Measurements from ENCODE around the gene TFEB. TPM values are rescaled to one million over a fixed set of nuclear protein-coding genes. Genes with fewer than 3 reads are reported as not detected.
A peak's percentile ranks its signal among the peaks of the same experiment; 100 is the strongest.

The TFEB gene
- total RNA-seq, 1 donor from 2014 or later: 40.3 TPM

DNA sequence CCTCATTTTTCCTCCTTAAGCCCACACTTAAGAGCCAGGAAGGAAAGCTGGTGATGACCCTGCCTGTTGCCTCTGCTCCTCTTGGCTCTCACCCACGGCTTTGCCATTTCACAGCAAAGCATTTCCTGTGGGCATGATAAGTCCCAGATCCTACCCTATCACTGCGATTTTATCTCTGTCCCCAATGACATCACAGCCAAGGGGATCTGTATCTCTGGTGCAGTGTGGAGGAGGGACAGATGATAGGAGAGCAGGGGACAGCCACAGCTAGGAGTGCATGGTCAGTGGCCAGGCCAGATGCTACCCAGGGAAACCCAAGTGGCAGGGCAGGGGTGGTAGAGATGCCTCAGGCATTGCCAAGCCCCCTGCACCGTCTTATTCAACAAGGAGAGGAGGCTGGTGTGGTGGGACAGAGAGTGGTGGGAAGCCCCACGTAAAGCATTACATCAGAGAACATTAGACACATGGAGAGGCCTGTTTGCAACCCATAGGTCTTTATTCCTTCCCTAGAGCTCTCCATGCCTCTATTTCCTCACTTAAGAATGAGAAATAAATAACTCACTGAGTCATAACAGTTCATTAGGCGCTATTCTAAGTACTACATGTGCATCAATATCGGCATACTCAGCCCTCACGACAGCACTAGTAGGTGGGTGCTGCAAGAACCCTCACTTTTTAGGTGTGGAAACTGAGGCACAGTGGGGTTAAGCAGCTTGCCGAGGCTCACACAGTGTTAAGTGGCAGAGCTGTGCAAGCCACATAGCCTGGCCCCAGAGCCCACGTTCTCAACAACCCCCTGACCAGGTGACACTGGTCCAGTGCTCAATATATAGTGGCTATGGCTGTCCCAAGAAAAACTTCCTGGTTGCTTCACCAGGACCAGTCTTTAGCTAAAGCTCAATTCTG lies 4.6 kb downstream of the TFEB start:
- H3K9me3 ChIP-seq: no peaks in the 10 kb centered on the region
- H3K4me1 ChIP-seq: peaks cover 50% of the 10 kb centered on the region
- H3K4me3 ChIP-seq: no peak overlapping the region
- DNase-seq (peak; percentile 32), ATAC-seq (no peak)
- no peaks in the 10 kb centered on the region for H3K36me3 ChIP-seq
- no peaks in the 10 kb centered on the region for H3K27me3 ChIP-seq
- TF ChIP-seq, protein P1, sequence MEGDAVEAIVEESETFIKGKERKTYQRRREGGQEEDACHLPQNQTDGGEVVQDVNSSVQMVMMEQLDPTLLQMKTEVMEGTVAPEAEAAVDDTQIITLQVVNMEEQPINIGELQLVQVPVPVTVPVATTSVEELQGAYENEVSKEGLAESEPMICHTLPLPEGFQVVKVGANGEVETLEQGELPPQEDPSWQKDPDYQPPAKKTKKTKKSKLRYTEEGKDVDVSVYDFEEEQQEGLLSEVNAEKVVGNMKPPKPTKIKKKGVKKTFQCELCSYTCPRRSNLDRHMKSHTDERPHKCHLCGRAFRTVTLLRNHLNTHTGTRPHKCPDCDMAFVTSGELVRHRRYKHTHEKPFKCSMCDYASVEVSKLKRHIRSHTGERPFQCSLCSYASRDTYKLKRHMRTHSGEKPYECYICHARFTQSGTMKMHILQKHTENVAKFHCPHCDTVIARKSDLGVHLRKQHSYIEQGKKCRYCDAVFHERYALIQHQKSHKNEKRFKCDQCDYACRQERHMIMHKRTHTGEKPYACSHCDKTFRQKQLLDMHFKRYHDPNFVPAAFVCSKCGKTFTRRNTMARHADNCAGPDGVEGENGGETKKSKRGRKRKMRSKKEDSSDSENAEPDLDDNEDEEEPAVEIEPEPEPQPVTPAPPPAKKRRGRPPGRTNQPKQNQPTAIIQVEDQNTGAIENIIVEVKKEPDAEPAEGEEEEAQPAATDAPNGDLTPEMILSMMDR (IDR thresholded peaks at IDR 0.05): no peak
- H3K27ac ChIP-seq: no peak overlapping the region
- intact Hi-C loops (cut with DNase I): no loop called here

DNA sequence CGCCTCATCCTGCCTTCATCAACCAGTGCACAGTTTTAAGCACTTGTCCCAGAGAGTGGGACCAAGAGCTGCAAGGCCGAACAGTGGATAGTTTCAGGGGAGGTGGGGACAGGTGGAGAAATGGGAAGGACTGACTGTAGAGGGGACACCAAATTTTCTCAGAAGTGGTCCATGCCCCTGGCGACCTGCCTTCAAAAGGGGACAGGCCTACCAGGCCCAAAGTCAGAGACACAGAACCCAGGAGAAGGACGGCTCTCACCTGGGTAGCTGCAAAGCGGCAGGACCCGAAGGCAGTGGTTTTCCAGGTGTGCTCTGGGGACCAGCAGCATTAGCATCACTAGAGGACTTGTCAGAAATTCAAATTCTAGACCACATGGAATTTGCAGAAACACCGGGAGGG lies 5.8 kb downstream of the TFEB start:
- Histone ChIP-seq H3K4me3 (no peak overlapping the region), H3K9me3 (no peaks in the 10 kb centered on the region), H3K36me3 (no peaks in the 10 kb centered on the region), H3K27ac (no peak overlapping the region), H3K27me3 (no peaks in the 10 kb centered on the region), H3K4me1 (peaks cover 55% of the 10 kb centered on the region)
- DNase-seq (peak; percentile 8), ATAC-seq (no peak)
- intact Hi-C loops (cut with DNase I): no loop called here
- TF ChIP-seq, protein P1 (IDR thresholded peaks at IDR 0.05): no peak

DNA sequence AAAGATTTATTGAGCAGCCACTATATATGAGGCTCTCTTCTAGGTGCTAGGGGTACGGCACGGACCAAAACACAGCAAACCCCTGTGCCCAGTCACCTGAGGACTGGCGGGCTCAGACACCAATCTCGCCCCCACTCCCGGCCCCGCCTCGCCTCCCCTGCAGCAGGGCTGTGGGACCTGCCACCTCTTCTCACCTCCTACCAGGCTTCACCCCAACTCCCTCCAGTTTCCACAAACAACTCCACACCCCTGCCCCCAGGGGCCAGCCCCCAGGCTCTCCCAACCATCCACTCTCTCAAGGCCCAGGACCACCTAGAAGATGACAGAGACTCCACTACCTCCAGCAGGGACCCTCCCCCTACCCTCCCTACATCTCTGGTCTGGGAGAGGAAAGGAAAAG lies 6.5 kb downstream of the TFEB start:
- no peak overlapping the region for H3K4me3 ChIP-seq
- intact Hi-C loops (cut with DNase I): no loop called here
- H3K36me3 ChIP-seq: no peaks in the 10 kb centered on the region
- ATAC-seq (no peak), DNase-seq (peak; percentile 37)
- no peaks in the 10 kb centered on the region for H3K27me3 ChIP-seq
- no peaks in the 10 kb centered on the region for H3K9me3 ChIP-seq
- no peak overlapping the region for H3K27ac ChIP-seq
- peaks cover 62% of the 10 kb centered on the region for H3K4me1 ChIP-seq
- TF ChIP-seq, protein P1 (IDR thresholded peaks at IDR 0.05): no peak

DNA sequence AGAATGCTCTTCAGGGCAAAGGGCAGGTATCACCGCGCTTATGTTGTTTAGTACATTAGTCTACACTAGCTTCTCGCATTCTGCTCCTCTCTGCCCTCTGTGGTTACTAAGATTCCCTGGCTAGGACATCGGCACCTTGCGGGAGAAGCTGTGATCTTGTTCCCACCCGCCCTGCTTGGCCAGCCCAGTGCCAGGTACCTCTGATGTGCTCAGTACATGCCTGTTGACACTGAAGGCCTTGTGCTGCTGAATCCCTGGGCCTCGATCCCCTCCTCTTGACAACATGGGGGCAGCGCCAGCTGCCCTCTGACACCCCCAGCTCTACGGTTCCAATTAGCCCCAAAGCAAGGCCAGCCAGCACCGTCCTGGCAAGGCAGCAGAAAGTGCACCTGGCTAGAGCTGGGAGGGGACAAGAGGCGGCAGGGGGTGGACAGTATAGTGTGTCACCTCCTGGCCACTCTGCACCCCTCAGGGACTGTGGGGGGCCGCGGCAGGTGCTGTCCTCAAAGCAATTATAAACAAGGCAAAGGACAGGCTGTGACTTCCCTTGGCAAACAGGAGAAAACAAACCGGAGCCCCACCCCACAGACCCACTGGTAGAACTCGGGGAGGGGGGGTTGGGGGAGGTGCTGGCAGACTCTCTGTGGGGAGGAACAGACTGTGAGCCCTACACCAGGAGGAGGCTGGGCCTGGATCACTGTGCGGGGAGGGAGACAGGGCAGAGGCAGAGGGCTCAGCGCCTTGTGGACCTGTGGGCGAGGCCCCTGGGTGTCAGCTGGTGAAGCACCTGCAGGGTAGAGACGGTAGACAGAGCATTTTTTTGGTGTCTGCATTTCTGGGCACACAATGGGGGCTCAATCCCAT lies 7.1 kb downstream of the TFEB start:
- Histone ChIP-seq H3K27ac (no peak overlapping the region), H3K4me1 (peaks cover 63% of the 10 kb centered on the region), H3K27me3 (no peaks in the 10 kb centered on the region), H3K36me3 (no peaks in the 10 kb centered on the region), H3K4me3 (no peak overlapping the region), H3K9me3 (no peaks in the 10 kb centered on the region)
- intact Hi-C loops (cut with DNase I): no loop called here
- DNase-seq (no peak), ATAC-seq (peak; percentile 17)
- TF ChIP-seq, protein P1 (IDR thresholded peaks at IDR 0.05): no peak

DNA sequence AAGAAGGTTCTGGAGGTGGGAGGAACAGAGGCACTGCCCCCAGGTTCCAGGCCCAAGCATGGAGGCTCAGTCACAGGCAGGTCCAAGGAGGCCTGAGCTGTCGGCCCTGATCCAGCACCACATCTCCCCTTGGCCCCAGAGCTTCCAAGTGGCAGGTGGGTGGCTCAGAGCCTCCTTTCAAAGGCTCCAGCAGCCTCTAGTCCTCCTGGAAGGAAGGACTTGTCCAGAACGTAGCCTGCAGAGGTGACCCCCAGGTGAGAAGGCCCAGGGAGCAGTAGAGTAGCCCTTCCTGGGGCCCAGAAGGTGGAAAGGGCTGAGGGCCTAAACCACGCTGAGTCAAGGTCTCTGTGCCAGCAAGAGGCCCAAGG lies 7.7 kb downstream of the TFEB start:
- intact Hi-C loops (cut with DNase I): no loop called here

More for the DNA sequence above, 7.7 kb downstream of the TFEB start:
- Histone ChIP-seq H3K27ac (no peak overlapping the region), H3K4me1 (peaks cover 62% of the 10 kb centered on the region), H3K4me3 (no peak overlapping the region), H3K27me3 (no peaks in the 10 kb centered on the region), H3K9me3 (no peaks in the 10 kb centered on the region), H3K36me3 (no peaks in the 10 kb centered on the region)
- ATAC-seq (no peak), DNase-seq (no peak)
- TF ChIP-seq, protein P1 (IDR thresholded peaks at IDR 0.05): no peak
